Measurements from ENCODE around the gene PNPLA6. TPM values are rescaled to one million over a fixed set of nuclear protein-coding genes. Genes with fewer than 3 reads are reported as not detected.

Gene PNPLA6
- polyA plus RNA-seq, 3 donors, result 11.2 to 178 (median 14.4) TPM

- Histone ChIP-seq H3K4me2 (replicated peaks; ENCODE audit: extremely low read depth, low read length, poor library complexity, severe bottlenecking) (no peak overlapping the region), H3K9ac (ENCODE audit: insufficient read depth, low read length, poor library complexity, severe bottlenecking) (no peak overlapping the region), H2AFZ (ENCODE audit: insufficient read depth, low read depth, low read length, poor library complexity, severe bottlenecking) (no peak overlapping the region), H3K36me3 (replicated peaks in 1 of 2; ENCODE audit: control insufficient read depth in 1 of 2, insufficient read depth in 2 of 2, low read length in 2 of 2) (peaks cover 56 to 63% of the 10 kb centered on the region in 2 donors), H3K27ac (ENCODE audit: low read depth in 1 of 2, low read length in 2 of 2) (no peak overlapping the region), H4K20me1 (ENCODE audit: insufficient read depth, low read length) (peaks cover 26% of the 10 kb centered on the region), H3K27me3 (ENCODE audit: control insufficient read depth in 2 of 2, insufficient read depth in 2 of 2, low read length in 2 of 2) (no peaks in the 10 kb centered on the region), H3K4me3 (replicated peaks in 1 of 3; ENCODE audit: low read depth in 2 of 3, low read length in 3 of 3) (no peak overlapping the region), H3K79me2 (ENCODE audit: insufficient read depth, low read length) (no peaks in the 10 kb centered on the region), H3K4me1 (ENCODE audit: control insufficient read depth in 1 of 2, insufficient read depth in 2 of 2, low read length in 2 of 2) (peaks cover 0 to 5% of the 10 kb centered on the region in 2 donors), H3K9me3 (replicated peaks in 1 of 2; ENCODE audit: control insufficient read depth in 1 of 2, insufficient read depth in 1 of 2, low read length in 2 of 2) (no peaks in the 10 kb centered on the region)
- intact Hi-C loops (cut with micrococcal nuclease), result no loop called here
- Mint-ChIP-seq H3K27ac (peak overlapping the region in 1 of 7 donors; percentile 58), H3K4me3 (no peak overlapping the region), H3K9me3 (peaks cover 0 to 3% (median 1%) of the 10 kb centered on the region in 7 donors), H3K27me3 (ENCODE audit: low read depth in 3 of 3) (peaks cover 0 to 4% (median 0%) of the 10 kb centered on the region in 3 donors), H3K36me3 (peaks cover 56 to 68% of the 10 kb centered on the region in 2 donors), H3K4me1 (peaks cover 10% of the 10 kb centered on the region)
- TF ChIP-seq CTCF (IDR thresholded peaks at IDR 0.05), result no peak
- WGBS (ENCODE audit: insufficient coverage), result no CpG with 5 or more reads among the region's 2 CpGs
- DNase-seq, result no peak
Observed at GRCh38 chr19:7560255-7560654, 24.7 kb downstream of the PNPLA6 start.

- Histone ChIP-seq H3K9ac (ENCODE audit: insufficient read depth, low read length, poor library complexity, severe bottlenecking) (no peak overlapping the region), H3K4me1 (ENCODE audit: control insufficient read depth in 1 of 2, insufficient read depth in 2 of 2, low read length in 2 of 2) (peaks cover 0 to 5% of the 10 kb centered on the region in 2 donors), H3K4me2 (replicated peaks; ENCODE audit: extremely low read depth, low read length, poor library complexity, severe bottlenecking) (no peak overlapping the region), H3K9me3 (replicated peaks in 1 of 2; ENCODE audit: control insufficient read depth in 1 of 2, insufficient read depth in 1 of 2, low read length in 2 of 2) (no peaks in the 10 kb centered on the region), H3K79me2 (ENCODE audit: insufficient read depth, low read length) (no peaks in the 10 kb centered on the region), H3K27ac (ENCODE audit: low read depth in 1 of 2, low read length in 2 of 2) (no peak overlapping the region), H4K20me1 (ENCODE audit: insufficient read depth, low read length) (peaks cover 21% of the 10 kb centered on the region), H3K27me3 (ENCODE audit: control insufficient read depth in 2 of 2, insufficient read depth in 2 of 2, low read length in 2 of 2) (no peaks in the 10 kb centered on the region), H2AFZ (ENCODE audit: insufficient read depth, low read depth, low read length, poor library complexity, severe bottlenecking) (no peak overlapping the region), H3K4me3 (replicated peaks in 1 of 3; ENCODE audit: low read depth in 2 of 3, low read length in 3 of 3) (no peak overlapping the region), H3K36me3 (replicated peaks in 1 of 2; ENCODE audit: control insufficient read depth in 1 of 2, insufficient read depth in 2 of 2, low read length in 2 of 2) (peaks cover 45 to 52% of the 10 kb centered on the region in 2 donors)
- TF ChIP-seq CTCF (IDR thresholded peaks at IDR 0.05), result no peak
- H3K36me3 Mint-ChIP-seq, result peaks cover 46 to 57% of the 10 kb centered on the region in 2 donors
- H3K27me3 Mint-ChIP-seq (ENCODE audit: low read depth in 3 of 3), result peaks cover 0 to 4% (median 2%) of the 10 kb centered on the region in 3 donors
- peak overlapping the region in 2 of 7 donors; percentile 48 to 53 for H3K27ac Mint-ChIP-seq
- no peak overlapping the region for H3K4me3 Mint-ChIP-seq
- peaks cover 0 to 3% (median 1%) of the 10 kb centered on the region in 7 donors for H3K9me3 Mint-ChIP-seq
- whole genome bisulfite sequencing (ENCODE audit: insufficient coverage), result 97% methylated on average over 10 of the region's 17 CpGs
- H3K4me1 Mint-ChIP-seq, result peaks cover 10% of the 10 kb centered on the region
- DNase-seq, result no peak
- intact Hi-C loops (cut with micrococcal nuclease), result no loop called here
Observed at GRCh38 chr19:7561325-7561724, 25.8 kb downstream of the PNPLA6 start.

All from CD14-positive monocyte (primary cell).